HG03175 (cell line): ENCODE results near the gene ARVCF.
"Not testable (repeated sequence)": the region's sequence is repeated elsewhere in the genome, so short reads cannot be mapped to it uniquely, and the experiment has no call there.

Experiments
- ATAC-seq: cut with Tn5 transposase; IDR thresholded peaks from one replicate; pipeline ENCODE4 v1.9.1; 2021; ENCODE audit warnings: mild to moderate bottlenecking, moderate library complexity; ENCODE audit not compliant: unreplicated experiment

Gene ARVCF

GRCh38 chr22:19942157-19943081 lies 74.2 kb downstream of the ARVCF start:
- ATAC-seq = no peak

GRCh38 chr22:19941365-19942082 lies 75.1 kb downstream of the ARVCF start, which contains the start of the genes COMT and TXNRD2:
Gene COMT (plus strand): TSS chr22:19941772. CDS start chr22:19962527, 20,755 bp downstream.
Gene TXNRD2 (minus strand): TSS chr22:19941818. CDS start chr22:19941803, 15 bp downstream.
- peak; percentile 72 for ATAC-seq

DNA sequence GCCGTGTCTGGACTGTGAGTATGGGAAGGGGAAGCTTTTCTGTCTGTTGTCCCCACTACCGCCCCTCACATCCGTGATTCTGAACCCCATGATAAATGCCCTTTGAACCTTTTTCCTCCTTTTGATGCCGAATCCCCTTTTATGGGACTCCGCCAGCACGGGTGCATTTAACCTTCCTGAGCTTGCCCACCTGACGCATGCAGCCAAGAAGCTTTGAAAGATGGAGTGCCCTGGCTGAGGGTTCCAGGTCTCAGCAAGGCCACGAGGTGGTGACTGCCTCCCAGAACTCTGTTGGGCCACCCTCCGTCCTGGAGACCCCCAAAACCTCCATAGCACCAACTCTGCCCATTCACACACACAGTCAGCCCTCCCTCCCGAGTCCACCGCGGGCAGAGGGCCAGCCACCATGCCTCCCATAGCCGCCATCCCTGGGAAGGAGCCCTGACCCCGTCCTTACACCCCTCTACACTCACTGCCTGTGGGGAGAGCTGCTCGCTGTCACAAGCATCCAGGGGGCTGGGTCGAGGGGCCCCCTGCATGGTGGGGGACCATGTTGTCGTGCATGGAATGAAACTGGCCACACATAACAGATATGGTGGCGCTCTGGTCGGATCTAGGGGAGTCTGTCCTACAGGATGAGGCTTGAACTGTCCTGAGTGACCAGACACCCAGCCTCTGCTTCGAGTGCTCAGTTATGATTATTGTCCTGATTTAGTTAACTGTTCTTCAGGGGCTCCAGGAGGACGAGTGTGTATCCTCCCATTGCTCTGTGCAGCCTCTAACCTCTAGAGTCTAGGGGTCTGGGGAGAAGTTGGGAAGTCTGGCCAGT lies 75.9 kb downstream of the ARVCF start:
- no peak for ATAC-seq

- ATAC-seq = no peak
Measured at GRCh38 chr22:19937616-19938473, 78.8 kb downstream of the ARVCF start.

DNA sequence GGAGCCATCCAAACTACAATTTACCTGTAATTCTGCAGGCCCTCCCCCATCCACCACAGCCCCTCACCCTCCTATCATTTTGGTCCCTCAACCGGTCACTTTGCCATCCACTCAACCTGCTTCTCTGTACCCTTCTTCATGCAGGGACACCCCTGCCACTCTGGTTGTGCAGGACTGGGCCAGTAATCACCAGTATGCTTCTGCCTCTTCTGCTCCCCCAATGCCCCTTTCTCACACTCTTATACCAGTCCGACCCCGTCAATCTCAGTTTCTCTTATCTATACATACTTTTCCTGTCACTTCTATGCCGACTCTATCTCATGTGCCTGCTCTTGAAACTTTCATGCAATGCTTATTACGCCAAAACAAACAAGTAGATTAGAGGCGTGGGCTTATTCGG lies 80.1 kb downstream of the ARVCF start:
- ATAC-seq = no peak

GRCh38 chr22:19935123-19935718 lies 81.4 kb downstream of the ARVCF start:
- not testable (repeated sequence) for ATAC-seq

- no peak for ATAC-seq
Measured at GRCh38 chr22:19933341-19934241, 83.0 kb downstream of the ARVCF start.

GRCh38 chr22:19932367-19933206 lies 84.0 kb downstream of the ARVCF start:
- no peak for ATAC-seq

- ATAC-seq = no peak
Measured at GRCh38 chr22:19931514-19931913, 85.1 kb downstream of the ARVCF start.

DNA sequence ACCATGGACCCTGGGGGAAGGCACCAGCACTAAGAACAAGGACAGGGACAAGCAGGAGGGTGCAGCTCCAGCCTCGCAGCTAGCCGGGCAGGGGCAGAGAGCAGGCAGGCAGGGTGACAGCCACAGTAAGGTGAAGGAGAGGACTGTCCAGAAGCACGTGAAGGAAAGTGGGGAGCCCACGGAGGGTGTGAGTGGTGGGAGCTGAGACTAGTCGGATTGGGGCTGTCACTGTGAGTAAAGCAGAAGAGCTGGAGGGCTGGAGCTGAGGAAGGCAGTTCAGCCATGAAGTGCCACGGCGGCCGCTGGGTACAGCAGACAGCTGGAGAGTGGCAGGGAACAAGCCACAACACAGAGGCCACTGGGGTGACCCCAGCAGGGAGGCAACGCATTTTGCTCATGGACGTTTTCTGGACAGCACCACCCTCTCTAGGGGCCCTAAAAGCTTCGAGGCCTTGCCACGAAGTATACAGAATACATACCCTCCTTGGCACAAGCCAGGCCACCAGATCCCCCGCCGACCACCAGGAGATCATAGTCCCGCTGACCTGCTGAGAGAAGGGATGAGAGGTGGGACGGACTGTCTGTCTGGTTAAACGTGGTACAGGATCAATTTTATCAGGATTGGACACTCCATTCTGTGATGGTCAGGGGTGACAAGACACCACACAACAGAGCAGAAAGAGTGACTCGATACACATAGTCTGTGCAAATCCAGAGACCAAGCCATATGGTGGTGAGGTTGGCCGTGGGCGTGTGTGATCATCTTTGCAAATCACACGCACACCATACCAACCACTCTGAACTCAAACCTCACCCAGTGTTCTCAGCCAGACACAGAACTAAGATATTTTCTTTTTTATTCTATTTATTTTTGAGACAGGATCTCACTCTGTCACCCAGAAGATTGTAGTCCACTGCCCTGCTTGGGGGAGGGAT lies 85.8 kb downstream of the ARVCF start:
- no peak for ATAC-seq

- ATAC-seq = no peak
Measured at GRCh38 chr22:19929586-19930550, 86.8 kb downstream of the ARVCF start.

DNA sequence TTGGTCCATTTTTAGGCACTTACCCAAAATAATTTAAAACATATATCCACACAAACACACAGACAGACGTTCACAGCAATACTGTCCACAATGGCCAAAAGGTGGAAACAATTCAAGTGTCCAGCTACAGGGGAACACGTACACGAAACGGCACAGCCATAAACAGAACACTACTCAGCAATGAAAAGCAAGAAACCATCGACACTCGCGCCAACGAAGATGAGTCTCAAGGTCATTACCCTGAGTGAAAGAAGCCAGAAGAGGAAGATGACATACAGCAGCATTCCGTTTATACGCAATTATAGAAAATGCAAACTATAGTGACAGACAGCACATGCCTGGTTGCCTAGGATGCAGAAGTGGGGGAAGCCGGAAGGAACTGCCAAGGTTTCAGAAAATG lies 88.4 kb downstream of the ARVCF start:
- ATAC-seq = no peak

DNA sequence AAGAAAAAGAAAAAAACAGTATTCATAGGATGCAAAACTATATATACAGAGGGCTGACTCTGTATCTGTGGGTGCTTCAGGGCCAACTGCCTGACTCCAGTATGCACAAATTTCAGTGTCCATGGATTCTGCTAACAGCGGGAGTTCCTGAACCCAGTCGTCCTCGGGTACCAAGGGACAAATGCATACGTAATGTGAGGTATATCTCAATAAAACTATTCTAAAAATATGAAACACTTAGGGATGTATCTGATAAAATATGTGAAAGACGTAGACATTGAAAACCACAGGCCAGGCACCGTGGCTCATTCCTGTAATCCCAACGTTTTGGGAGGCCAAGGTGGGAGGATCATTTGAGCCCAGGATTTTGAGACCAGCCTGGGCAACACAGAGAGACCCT lies 88.9 kb downstream of the ARVCF start:
- ATAC-seq = no peak

GRCh38 chr22:19926028-19926427 lies 90.6 kb downstream of the ARVCF start:
- not testable (repeated sequence) for ATAC-seq

GRCh38 chr22:19923914-19924513 lies 92.6 kb downstream of the ARVCF start:
- no peak for ATAC-seq
